ENCODE results near the gene PLEKHA3. TPM values are rescaled to one million over a fixed set of nuclear protein-coding genes. Genes with fewer than 3 reads are reported as not detected.

PLEKHA3 gene
- total and polyA plus RNA-seq, 11 donors = 3.0 to 50.4 (median 38.7) TPM

DNA sequence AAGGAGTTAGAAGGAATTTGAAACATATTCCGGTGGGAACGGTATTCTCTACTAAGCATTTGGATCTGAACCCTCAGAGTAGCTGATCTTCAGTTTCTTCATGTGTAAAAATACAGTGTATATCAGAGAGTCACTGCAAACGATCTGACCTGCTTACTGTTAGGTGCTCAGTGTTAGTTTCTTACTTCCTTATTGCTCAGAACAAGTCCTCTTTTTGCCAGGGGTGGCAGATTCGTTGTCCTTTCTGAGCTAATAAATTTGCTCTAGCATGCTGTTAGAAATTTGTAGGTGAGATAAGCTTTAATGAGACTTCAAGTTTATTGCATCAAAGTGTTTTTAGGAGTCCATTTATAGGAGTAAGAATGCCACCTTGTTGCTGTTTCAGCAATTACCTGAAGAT, 15.8 kb downstream of the PLEKHA3 start:
- Histone ChIP-seq H3K27ac (no peak overlapping the region), H3K4me1 (peaks cover 0 to 8% (median 0%) of the 10 kb centered on the region in 12 donors), H3K4me3 (no peak overlapping the region), H3K27me3 (no peaks in the 10 kb centered on the region), H3K36me3 (peaks cover 3 to 100% (median 96%) of the 10 kb centered on the region in 9 donors), H3K9me3 (no peaks in the 10 kb centered on the region)
- DNase-seq (no peak), ATAC-seq (no peak)
- WGBS, 4 donors = 85 to 88% (median 86%) methylated on average over 4 of the region's 4 CpGs
- intact Hi-C loops (cut with DNase I) = no loop called here
- TF ChIP-seq, protein P1, sequence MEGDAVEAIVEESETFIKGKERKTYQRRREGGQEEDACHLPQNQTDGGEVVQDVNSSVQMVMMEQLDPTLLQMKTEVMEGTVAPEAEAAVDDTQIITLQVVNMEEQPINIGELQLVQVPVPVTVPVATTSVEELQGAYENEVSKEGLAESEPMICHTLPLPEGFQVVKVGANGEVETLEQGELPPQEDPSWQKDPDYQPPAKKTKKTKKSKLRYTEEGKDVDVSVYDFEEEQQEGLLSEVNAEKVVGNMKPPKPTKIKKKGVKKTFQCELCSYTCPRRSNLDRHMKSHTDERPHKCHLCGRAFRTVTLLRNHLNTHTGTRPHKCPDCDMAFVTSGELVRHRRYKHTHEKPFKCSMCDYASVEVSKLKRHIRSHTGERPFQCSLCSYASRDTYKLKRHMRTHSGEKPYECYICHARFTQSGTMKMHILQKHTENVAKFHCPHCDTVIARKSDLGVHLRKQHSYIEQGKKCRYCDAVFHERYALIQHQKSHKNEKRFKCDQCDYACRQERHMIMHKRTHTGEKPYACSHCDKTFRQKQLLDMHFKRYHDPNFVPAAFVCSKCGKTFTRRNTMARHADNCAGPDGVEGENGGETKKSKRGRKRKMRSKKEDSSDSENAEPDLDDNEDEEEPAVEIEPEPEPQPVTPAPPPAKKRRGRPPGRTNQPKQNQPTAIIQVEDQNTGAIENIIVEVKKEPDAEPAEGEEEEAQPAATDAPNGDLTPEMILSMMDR (IDR thresholded peaks at IDR 0.05) = no peak
- no peak for TF ChIP-seq POLR2A (IDR thresholded peaks at IDR 0.05)

DNA sequence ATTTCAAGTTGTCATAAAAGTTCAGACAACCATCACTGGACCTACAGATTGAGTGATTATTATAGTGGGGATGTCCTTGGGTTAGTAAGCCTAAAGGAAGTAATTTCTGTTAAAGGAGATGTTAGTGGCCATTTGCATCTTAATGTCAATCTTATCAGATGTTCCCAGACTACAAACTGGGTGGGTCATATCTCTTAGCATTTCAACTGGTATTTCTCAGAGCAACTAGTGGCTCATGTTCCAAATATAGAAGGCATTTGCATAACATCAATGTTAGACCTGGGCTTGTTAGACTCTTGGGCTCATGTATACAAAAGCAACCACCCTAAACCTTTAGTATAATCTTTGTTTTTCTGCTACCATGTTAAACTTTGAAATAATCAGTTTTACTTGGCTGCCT, 17.9 kb downstream of the PLEKHA3 start:
- ATAC-seq = peak in 2 of 4 donors; percentile 51 to 60
- DNase-seq = no peak
- H3K27ac ChIP-seq = no peak overlapping the region
- intact Hi-C loops (cut with DNase I) = no loop called here
- no peaks in the 10 kb centered on the region for H3K9me3 ChIP-seq
- no peak overlapping the region for H3K4me3 ChIP-seq
- TF ChIP-seq POLR2A (IDR thresholded peaks at IDR 0.05) = no peak
- TF ChIP-seq, protein P1 (IDR thresholded peaks at IDR 0.05) = no peak
- peaks cover 0 to 8% (median 0%) of the 10 kb centered on the region in 12 donors for H3K4me1 ChIP-seq
- no peaks in the 10 kb centered on the region for H3K27me3 ChIP-seq
- H3K36me3 ChIP-seq = peaks cover 3 to 100% (median 98%) of the 10 kb centered on the region in 9 donors

DNA sequence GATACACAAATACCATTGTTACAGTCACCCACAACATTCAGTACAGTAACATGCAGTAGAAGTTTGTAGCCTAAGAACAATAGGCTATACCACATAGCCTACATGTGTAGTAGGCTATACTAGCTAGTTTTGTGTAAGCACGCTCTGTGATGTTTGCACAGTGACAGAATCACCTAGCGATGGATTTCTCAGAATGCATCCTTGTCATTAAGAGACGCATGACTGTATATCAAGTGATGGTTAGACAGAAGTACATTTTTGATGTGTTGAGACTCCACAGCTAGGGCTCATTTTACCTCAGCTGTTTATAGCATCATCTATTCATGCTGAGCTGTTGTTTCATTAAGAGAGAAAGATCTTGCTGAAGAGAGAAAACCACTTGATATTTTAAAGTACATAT, 19.4 kb downstream of the PLEKHA3 start:
- DNase-seq (no peak), ATAC-seq (no peak)
- Histone ChIP-seq H3K27ac (no peak overlapping the region), H3K4me3 (no peak overlapping the region), H3K27me3 (no peaks in the 10 kb centered on the region), H3K36me3 (peaks cover 3 to 100% (median 98%) of the 10 kb centered on the region in 9 donors), H3K9me3 (no peaks in the 10 kb centered on the region), H3K4me1 (peaks cover 0 to 8% (median 0%) of the 10 kb centered on the region in 12 donors)
- 90 to 99% (median 94%) methylated on average over 3 of the region's 3 CpGs for WGBS, 4 donors
- TF ChIP-seq, protein P1 (IDR thresholded peaks at IDR 0.05) = no peak
- TF ChIP-seq POLR2A (IDR thresholded peaks at IDR 0.05) = no peak
- intact Hi-C loops (cut with DNase I) = no loop called here

DNA sequence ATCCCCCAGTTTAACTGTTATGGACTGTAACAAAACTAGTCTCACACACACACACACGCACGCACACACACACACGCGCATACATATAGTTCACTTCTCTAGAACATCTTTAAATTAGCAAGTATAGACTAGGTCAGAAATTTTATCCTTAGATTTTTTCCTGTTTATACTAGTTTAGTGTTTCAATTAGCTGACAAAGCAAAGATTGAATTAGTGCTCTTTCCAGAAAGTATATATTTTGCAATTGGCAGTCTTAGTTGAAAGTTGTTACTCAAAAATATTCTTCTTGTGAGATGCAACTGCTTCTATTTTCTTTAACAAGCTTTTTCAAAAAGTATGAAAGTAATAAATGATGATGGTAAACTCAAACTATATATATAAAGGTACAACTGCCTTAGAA, 22.5 kb downstream of the PLEKHA3 start:
- intact Hi-C loops (cut with DNase I) = no loop called here
- H3K36me3 ChIP-seq = peaks cover 0 to 100% (median 92%) of the 10 kb centered on the region in 9 donors
- H3K4me3 ChIP-seq = no peak overlapping the region
- no peaks in the 10 kb centered on the region for H3K27me3 ChIP-seq
- WGBS, 4 donors = 49 to 99% (median 97%) methylated on average over 4 of the region's 4 CpGs
- H3K9me3 ChIP-seq = no peaks in the 10 kb centered on the region
- peaks cover 0 to 8% (median 0%) of the 10 kb centered on the region in 12 donors for H3K4me1 ChIP-seq
- no peak overlapping the region for H3K27ac ChIP-seq
- TF ChIP-seq, protein P1 (IDR thresholded peaks at IDR 0.05) = no peak
- no peak for TF ChIP-seq POLR2A (IDR thresholded peaks at IDR 0.05)
- ATAC-seq (no peak), DNase-seq (no peak)

Data from heart left ventricle (tissue), 16 donors.